CD4-positive, alpha-beta T cell (primary cell): ENCODE measurements around the gene NELL2. TPM values are rescaled to one million over a fixed set of nuclear protein-coding genes. Genes with fewer than 3 reads are reported as not detected.

Experiments
- ATAC-seq: fragments of 200-7000 bp; cut with Tn5 transposase; one replicate; pipeline ENCODE4 v1.10.0; 2022; ENCODE audit warnings: mild to moderate bottlenecking; ENCODE audit not compliant: poor library complexity
- CTCF ChIA-PET: fragments of 350-600 bp; sonication (Branson Sonifier 250); formaldehyde crosslinking; loops from one replicate; lab custom pipeline; 2021; ENCODE audit warnings: antibody characterized with exemption, inconsistent platforms; lab: Charles Lee
- POLR2A ChIA-PET: fragments of 350-600 bp; sonication (Branson Sonifier 250); formaldehyde crosslinking; loops from one replicate; lab custom pipeline; 2021; ENCODE audit warnings: antibody characterized with exemption, inconsistent platforms; lab: Charles Lee
- DNase-seq, 14 experiments: peaks; one replicate each; pipeline ENCODE4 v3.0.0-alpha.2; 2013 to 2020; ENCODE audit warnings: mixed read lengths in 2 of 14
- H3K27ac ChIP-seq, 2 donors: one replicate each; pipeline versions ENCODE4 v1.5.1 to v1.7.0; 2013; ENCODE audit warnings: low read length in 2 of 2, low read depth in 1 of 2, mild to moderate bottlenecking in 1 of 2
- H3K27me3 ChIP-seq, 2 experiments: 1 replicate in 1 of 2; 2 replicates in 1 of 2; pipeline versions ENCODE4 v1.6.1 to v1.7.0; 2013; ENCODE audit warnings: low read length in 2 of 2, control low read depth in 1 of 2, mild to moderate bottlenecking in 1 of 2, moderate library complexity in 1 of 2; ENCODE audit not compliant: insufficient read depth in 2 of 2, control insufficient read depth in 1 of 2
- H3K36me3 ChIP-seq: one replicate; pipeline ENCODE4 v1.6.1; 2013; ENCODE audit warnings: low read length, control low read depth; ENCODE audit not compliant: insufficient read depth
- H3K4me1 ChIP-seq: one replicate; pipeline ENCODE4 v1.6.1; 2013; ENCODE audit warnings: low read length, control low read depth; ENCODE audit not compliant: insufficient read depth
- H3K4me3 ChIP-seq: one replicate; pipeline ENCODE4 v1.5.1; 2013; ENCODE audit warnings: mild to moderate bottlenecking, low read length, moderate library complexity
- H3K9me3 ChIP-seq, 2 experiments: 1 replicate in 1 of 2; 2 replicates in 1 of 2; pipeline versions ENCODE4 v1.6.1 to v1.7.0; 2013; ENCODE audit warnings: low read length in 2 of 2, mild to moderate bottlenecking in 2 of 2, control low read depth in 1 of 2, moderate library complexity in 1 of 2; ENCODE audit not compliant: control insufficient read depth in 1 of 2, insufficient read depth in 1 of 2
- H3K27ac Mint-ChIP-seq: one replicate; pipeline ENCODE4 v1.8.0; 2020; ENCODE audit warnings: mixed read lengths
- H3K27me3 Mint-ChIP-seq: one replicate; pipeline ENCODE4 v1.8.0; 2021; ENCODE audit warnings: mixed read lengths
- H3K36me3 Mint-ChIP-seq: one replicate; pipeline ENCODE4 v1.8.0; 2021; ENCODE audit warnings: low read depth, mixed read lengths
- H3K4me1 Mint-ChIP-seq: one replicate; pipeline ENCODE4 v1.8.0; 2021; ENCODE audit warnings: low read depth, mixed read lengths
- H3K4me3 Mint-ChIP-seq: one replicate; pipeline ENCODE4 v1.8.0; 2020; ENCODE audit warnings: mild to moderate bottlenecking, mixed read lengths
- H3K9me3 Mint-ChIP-seq: one replicate; pipeline ENCODE4 v1.8.0; 2020; ENCODE audit warnings: mixed read lengths
- intact Hi-C, 2 experiments: fragments of 100-400 bp; cut with DNase I in 1 of 2; cut with micrococcal nuclease in 1 of 2; formaldehyde crosslinking; loops; one replicate each; pipeline versions ENCODE4 v1.15.1 to v1.9.0; 2023 to 2025; cut with DNase I, micrococcal nuclease
- total RNA-seq, 174 experiments: library from RNA in 2 of 174; stranded (reverse) in 2 of 174; gene quantifications; one replicate each; pipeline ENCODE4 v1.2.3 and lab custom pipeline; 2021 to 2026
- TF ChIP-seq, protein P1 (sequence below): fragments of 200-600 bp; IDR thresholded peaks from one replicate; pipeline ENCODE4 v1.8.0; 2022; ENCODE audit warnings: antibody characterized with exemption, mild to moderate bottlenecking

NELL2 gene
- total RNA-seq, 2 experiments from 2014 or later = 142 to 147 TPM

DNA sequence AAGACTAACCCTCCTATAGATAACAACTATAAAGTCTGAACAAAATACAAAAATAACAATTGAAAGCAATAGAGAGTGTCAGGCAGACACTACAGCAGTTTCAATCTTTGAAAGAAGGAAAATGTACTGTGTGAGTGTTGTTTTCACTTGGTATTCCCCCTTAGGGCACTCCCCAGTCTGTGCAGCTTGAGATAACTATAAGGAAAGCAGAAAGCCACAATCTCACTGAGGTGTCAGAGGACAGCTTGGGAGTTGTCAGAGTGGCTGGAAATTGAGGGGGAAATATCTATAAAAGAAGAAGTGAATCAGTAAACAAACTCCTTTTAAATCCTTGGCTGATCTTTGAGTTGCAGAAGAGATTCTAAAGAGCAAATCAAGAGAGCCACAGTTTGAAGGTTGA lies 364.8 kb downstream of the NELL2 start:
- H3K27me3 Mint-ChIP-seq = no peaks in the 10 kb centered on the region
- Histone ChIP-seq H3K4me1 (no peaks in the 10 kb centered on the region), H3K9me3 (no peaks in the 10 kb centered on the region), H3K4me3 (no peak overlapping the region), H3K27ac (no peak overlapping the region), H3K36me3 (no peaks in the 10 kb centered on the region), H3K27me3 (no peaks in the 10 kb centered on the region)
- no peak overlapping the region for H3K4me3 Mint-ChIP-seq
- TF ChIP-seq, protein P1, sequence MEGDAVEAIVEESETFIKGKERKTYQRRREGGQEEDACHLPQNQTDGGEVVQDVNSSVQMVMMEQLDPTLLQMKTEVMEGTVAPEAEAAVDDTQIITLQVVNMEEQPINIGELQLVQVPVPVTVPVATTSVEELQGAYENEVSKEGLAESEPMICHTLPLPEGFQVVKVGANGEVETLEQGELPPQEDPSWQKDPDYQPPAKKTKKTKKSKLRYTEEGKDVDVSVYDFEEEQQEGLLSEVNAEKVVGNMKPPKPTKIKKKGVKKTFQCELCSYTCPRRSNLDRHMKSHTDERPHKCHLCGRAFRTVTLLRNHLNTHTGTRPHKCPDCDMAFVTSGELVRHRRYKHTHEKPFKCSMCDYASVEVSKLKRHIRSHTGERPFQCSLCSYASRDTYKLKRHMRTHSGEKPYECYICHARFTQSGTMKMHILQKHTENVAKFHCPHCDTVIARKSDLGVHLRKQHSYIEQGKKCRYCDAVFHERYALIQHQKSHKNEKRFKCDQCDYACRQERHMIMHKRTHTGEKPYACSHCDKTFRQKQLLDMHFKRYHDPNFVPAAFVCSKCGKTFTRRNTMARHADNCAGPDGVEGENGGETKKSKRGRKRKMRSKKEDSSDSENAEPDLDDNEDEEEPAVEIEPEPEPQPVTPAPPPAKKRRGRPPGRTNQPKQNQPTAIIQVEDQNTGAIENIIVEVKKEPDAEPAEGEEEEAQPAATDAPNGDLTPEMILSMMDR = no peak
- H3K27ac Mint-ChIP-seq = no peak overlapping the region
- H3K4me1 Mint-ChIP-seq = no peaks in the 10 kb centered on the region
- DNase-seq (no peak), ATAC-seq (no peak)
- intact Hi-C loops = no loop called here
- POLR2A ChIA-PET = no interaction called here
- CTCF ChIA-PET = no interaction called here
- H3K36me3 Mint-ChIP-seq = peaks cover 34% of the 10 kb centered on the region
- H3K9me3 Mint-ChIP-seq = no peaks in the 10 kb centered on the region

DNA sequence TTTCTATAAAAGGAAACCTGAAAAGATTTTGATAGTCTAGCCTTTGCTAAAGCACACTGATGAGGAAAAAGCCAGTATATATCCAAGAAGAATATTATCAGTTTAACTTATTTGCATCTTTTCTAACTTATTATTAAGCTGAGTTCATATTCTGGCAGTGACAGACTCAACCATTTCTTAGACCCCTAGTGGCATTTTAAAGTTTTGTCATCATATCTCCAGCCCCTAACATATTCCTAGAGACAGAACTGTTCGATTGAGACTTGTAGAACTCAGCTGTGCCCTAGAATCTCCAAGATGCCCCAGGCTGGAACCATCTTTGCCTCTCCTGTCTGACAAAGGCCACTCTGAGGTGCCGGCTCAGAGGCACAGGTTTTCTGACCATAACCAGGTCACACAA lies 365.6 kb downstream of the NELL2 start:
- H3K27ac ChIP-seq = no peak overlapping the region
- Mint-ChIP-seq H3K27ac (no peak overlapping the region), H3K4me1 (no peaks in the 10 kb centered on the region), H3K27me3 (no peaks in the 10 kb centered on the region), H3K9me3 (no peaks in the 10 kb centered on the region), H3K4me3 (no peak overlapping the region), H3K36me3 (peaks cover 34% of the 10 kb centered on the region)
- H3K4me1 ChIP-seq = no peaks in the 10 kb centered on the region
- intact Hi-C loops = no loop called here
- DNase-seq = no peak
- H3K27me3 ChIP-seq = no peaks in the 10 kb centered on the region
- H3K9me3 ChIP-seq = no peaks in the 10 kb centered on the region
- H3K4me3 ChIP-seq = no peak overlapping the region
- POLR2A ChIA-PET = no interaction called here
- ATAC-seq = no peak
- TF ChIP-seq, protein P1 = no peak
- CTCF ChIA-PET = no interaction called here
- no peaks in the 10 kb centered on the region for H3K36me3 ChIP-seq

DNA sequence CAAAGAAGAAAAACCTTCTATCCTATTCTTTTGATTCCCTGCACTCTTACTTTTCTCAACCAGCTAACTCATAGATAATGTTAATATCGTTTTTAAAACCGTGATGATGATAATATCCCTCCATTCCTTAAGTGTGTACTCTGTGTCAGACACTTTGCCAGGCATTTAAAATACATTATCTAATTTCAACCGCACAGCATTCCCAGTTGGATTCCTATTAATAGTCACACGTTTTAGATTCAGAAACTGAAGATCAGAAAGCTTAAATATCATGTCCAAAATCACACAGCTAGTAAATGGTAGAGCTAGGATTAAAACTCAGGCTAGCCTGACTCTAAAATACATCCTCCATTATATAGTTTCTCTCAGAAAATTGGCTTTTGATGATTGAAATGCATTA lies 366.0 kb downstream of the NELL2 start:
- H3K36me3 ChIP-seq = no peaks in the 10 kb centered on the region
- CTCF ChIA-PET = no interaction called here
- intact Hi-C loops = no loop called here
- TF ChIP-seq, protein P1 = no peak
- H3K27me3 Mint-ChIP-seq = no peaks in the 10 kb centered on the region
- no peaks in the 10 kb centered on the region for H3K9me3 ChIP-seq
- POLR2A ChIA-PET = no interaction called here
- no peaks in the 10 kb centered on the region for H3K4me1 Mint-ChIP-seq
- no peaks in the 10 kb centered on the region for H3K9me3 Mint-ChIP-seq
- no peak overlapping the region for H3K27ac Mint-ChIP-seq
- H3K36me3 Mint-ChIP-seq = peaks cover 34% of the 10 kb centered on the region
- no peak overlapping the region for H3K4me3 Mint-ChIP-seq
- no peak for ATAC-seq
- H3K27me3 ChIP-seq = no peaks in the 10 kb centered on the region
- H3K4me1 ChIP-seq = no peaks in the 10 kb centered on the region
- no peak overlapping the region for H3K4me3 ChIP-seq
- no peak overlapping the region for H3K27ac ChIP-seq
- no peak for DNase-seq
